Left lung (tissue), 10 donors: ENCODE results near the gene ASXL3. TPM values are rescaled to one million over a fixed set of nuclear protein-coding genes. Genes with fewer than 3 reads are reported as not detected.
A peak's percentile ranks its signal among the peaks of the same experiment; 100 is the strongest.

ENCODE experiments used
- ATAC-seq: fragments of 200-7000 bp; cut with Tn5 transposase; one replicate; pipeline ENCODE4 v1.9.1; 2020; ENCODE audit warnings: moderate library complexity
- DNase-seq, 4 donors: peaks; one replicate each; pipeline ENCODE4 v3.0.0-alpha.2; 2013 to 2020
- H3K27ac ChIP-seq, 2 donors: fragments of 200-600 bp; sonication (generic) in 1 of 2; one replicate each; pipeline versions ENCODE4 v1.5.0 to v1.8.0; 2020 to 2021
- H3K27me3 ChIP-seq, 2 donors: fragments of 200-600 bp; sonication (generic) in 1 of 2; one replicate each; pipeline versions ENCODE4 v1.5.0 to v1.8.0; 2020 to 2021
- H3K36me3 ChIP-seq, 2 donors: fragments of 200-600 bp; sonication (generic) in 1 of 2; one replicate each; pipeline versions ENCODE4 v1.5.0 to v1.8.0; 2020 to 2021
- H3K4me1 ChIP-seq, 2 donors: fragments of 200-600 bp; one replicate each; pipeline ENCODE4 v1.8.0; 2021
- H3K4me3 ChIP-seq, 2 donors: fragments of 200-600 bp; sonication (generic) in 1 of 2; one replicate each; pipeline versions ENCODE4 v1.5.0 to v1.8.0; 2020 to 2021; ENCODE audit warnings: mild to moderate bottlenecking in 1 of 2
- H3K9me3 ChIP-seq, 2 donors: fragments of 200-600 bp; sonication (generic) in 1 of 2; one replicate each; pipeline versions ENCODE4 v1.5.0 to v1.8.0; 2020 to 2021
- intact Hi-C, 2 donors: fragments of 100-400 bp; cut with DNase I; formaldehyde crosslinking; loops; one replicate each; pipeline versions ENCODE4 v1.11.2 to v1.14.2; 2022
- polyA plus RNA-seq, 6 donors: library from polyadenylated mRNA; unstranded; fragments of 120-200 nt; gene quantifications; one replicate each; pipeline ENCODE4 v1.2.1, GENCODE V29; 2013; ENCODE audit not compliant: insufficient read length in 6 of 6
- total RNA-seq, 2 donors: library from RNA; stranded (reverse); fragmentation: NEBNext Ultra II Directional; extraction: Animal tissue kit (Norgen Biotek cat#: 25700); gene quantifications; one replicate each; pipeline ENCODE4 v1.2.1, GENCODE V29; 2021
- TF ChIP-seq, protein P1 (sequence below), 2 donors: fragments of 200-600 bp; sonication (generic) in 1 of 2; IDR thresholded peaks; one replicate each; pipeline versions ENCODE4 v1.5.0 to v1.8.0; 2021; ENCODE audit warnings: antibody characterized with exemption in 2 of 2
- donor health status: DM: no; HTN: yes; CAD: no.
- donor health status: DM: no; HTN: no; CAD: no.

Gene ASXL3
- total and polyA plus RNA-seq, 8 donors = 1.5 to 12.9 (median 11.1) TPM

DNA sequence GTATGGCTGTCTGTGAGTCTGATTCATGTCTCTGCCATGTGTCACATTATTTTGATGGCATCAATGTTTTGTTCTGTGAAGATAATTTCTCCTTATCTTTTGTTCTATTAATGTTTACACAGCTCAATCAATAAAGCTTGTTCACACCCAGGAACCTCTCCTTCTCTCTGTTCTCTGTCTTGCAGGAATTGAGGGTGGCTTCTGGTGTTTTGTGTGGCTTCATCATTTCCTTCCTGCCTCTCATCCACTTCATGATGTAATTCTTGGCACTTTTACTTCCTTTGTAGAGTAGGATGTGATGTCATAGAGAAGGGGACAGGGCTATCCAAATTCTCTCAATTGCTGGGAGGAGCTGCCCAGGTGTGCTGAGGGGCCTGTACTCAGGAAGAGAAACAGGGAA lies 27.2 kb downstream of the ASXL3 start:
- intact Hi-C loops = no loop called here
- ATAC-seq (no peak), DNase-seq (peak in 1 of 4 donors; percentile 5)
- H3K27ac ChIP-seq = no peak overlapping the region
- TF ChIP-seq, protein P1, sequence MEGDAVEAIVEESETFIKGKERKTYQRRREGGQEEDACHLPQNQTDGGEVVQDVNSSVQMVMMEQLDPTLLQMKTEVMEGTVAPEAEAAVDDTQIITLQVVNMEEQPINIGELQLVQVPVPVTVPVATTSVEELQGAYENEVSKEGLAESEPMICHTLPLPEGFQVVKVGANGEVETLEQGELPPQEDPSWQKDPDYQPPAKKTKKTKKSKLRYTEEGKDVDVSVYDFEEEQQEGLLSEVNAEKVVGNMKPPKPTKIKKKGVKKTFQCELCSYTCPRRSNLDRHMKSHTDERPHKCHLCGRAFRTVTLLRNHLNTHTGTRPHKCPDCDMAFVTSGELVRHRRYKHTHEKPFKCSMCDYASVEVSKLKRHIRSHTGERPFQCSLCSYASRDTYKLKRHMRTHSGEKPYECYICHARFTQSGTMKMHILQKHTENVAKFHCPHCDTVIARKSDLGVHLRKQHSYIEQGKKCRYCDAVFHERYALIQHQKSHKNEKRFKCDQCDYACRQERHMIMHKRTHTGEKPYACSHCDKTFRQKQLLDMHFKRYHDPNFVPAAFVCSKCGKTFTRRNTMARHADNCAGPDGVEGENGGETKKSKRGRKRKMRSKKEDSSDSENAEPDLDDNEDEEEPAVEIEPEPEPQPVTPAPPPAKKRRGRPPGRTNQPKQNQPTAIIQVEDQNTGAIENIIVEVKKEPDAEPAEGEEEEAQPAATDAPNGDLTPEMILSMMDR (IDR thresholded peaks at IDR 0.05) = no peak
- no peak overlapping the region for H3K4me3 ChIP-seq
- no peaks in the 10 kb centered on the region for H3K27me3 ChIP-seq
- H3K4me1 ChIP-seq = no peaks in the 10 kb centered on the region
- no peaks in the 10 kb centered on the region for H3K36me3 ChIP-seq
- no peaks in the 10 kb centered on the region for H3K9me3 ChIP-seq

DNA sequence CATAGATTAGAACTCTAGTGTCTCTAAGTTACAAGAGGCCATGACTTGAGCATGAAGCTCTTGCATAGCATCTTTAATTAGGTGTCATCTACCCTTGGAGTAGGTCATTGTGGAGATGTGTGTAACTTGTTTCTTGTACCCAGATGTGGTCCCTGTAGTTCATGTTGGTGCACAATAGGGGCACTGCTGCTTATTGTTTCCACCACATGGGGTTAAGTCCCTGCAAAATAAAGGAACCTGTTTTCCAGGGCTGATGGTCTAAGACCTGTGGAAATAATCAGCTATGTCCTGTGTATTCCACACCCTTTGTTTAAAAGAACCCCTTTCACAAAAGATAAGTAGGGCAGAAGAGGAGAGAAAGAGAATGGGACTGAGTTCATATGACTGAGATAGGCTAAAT lies 28.6 kb downstream of the ASXL3 start:
- ATAC-seq = no peak

DNA sequence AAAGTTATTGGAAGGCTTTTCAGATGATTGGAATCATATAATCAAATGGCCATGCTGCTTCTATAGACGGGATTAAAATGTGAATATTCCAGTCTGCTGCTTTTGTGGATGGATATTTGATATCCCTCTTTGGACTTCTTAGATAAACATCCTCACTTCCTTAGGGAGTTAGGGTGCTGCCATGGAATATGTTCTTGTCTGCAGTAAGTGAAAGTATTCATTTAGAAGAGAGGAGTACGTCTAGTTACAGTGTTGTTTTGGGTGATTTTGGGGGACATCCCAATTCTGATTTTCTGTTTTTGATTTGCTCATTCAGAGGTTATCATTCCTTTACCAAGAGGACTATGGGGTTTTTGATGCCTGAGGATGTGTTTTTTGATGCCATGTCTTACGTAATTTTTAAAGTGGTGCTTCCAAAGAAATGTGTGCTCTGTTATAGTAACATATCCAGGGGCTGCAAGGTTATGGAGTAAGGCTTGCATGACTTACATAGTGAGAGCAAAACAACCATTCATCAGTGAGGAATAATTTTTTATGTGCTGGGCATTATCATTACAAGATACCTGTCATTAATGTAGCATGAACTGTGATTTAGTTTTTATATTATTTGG lies 33.6 kb downstream of the ASXL3 start:
- Histone ChIP-seq H3K27ac (no peak overlapping the region), H3K36me3 (no peaks in the 10 kb centered on the region), H3K4me1 (no peaks in the 10 kb centered on the region), H3K4me3 (no peak overlapping the region), H3K9me3 (no peaks in the 10 kb centered on the region), H3K27me3 (no peaks in the 10 kb centered on the region)
- TF ChIP-seq, protein P1 (IDR thresholded peaks at IDR 0.05) = no peak
- ATAC-seq = no peak
- DNase-seq = no peak
- intact Hi-C loops = no loop called here

More for the DNA sequence above, 28.6 kb downstream of the ASXL3 start:
- Histone ChIP-seq H3K9me3 (no peaks in the 10 kb centered on the region), H3K36me3 (no peaks in the 10 kb centered on the region), H3K27ac (no peak overlapping the region), H3K4me3 (no peak overlapping the region), H3K27me3 (no peaks in the 10 kb centered on the region), H3K4me1 (no peaks in the 10 kb centered on the region)
- TF ChIP-seq, protein P1 (IDR thresholded peaks at IDR 0.05) = no peak
- intact Hi-C loops = no loop called here
- no peak for DNase-seq

DNA sequence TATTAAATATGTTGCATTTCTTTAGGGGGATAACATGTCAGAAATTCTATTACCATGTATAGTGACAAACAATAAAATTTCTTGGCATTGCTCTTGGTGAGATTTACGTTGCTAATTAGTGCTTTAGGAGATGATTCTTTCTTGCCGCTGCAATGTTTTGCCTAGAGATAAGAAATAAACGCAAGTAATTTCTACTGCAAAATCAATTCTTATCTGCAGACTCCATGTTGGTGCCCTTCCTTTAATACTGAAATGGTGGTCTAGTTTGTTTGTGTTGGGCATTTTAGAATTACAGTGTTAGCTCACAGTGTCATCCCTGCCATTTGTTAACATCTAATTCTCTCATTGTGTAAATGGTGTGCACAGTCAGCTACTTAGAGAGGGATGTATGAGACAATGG lies 34.6 kb downstream of the ASXL3 start:
- no peak for DNase-seq
- Histone ChIP-seq H3K27ac (no peak overlapping the region), H3K27me3 (no peaks in the 10 kb centered on the region), H3K4me1 (no peaks in the 10 kb centered on the region), H3K36me3 (no peaks in the 10 kb centered on the region), H3K9me3 (no peaks in the 10 kb centered on the region), H3K4me3 (no peak overlapping the region)
- no peak for ATAC-seq
- intact Hi-C loops = no loop called here
- TF ChIP-seq, protein P1 (IDR thresholded peaks at IDR 0.05) = no peak

DNA sequence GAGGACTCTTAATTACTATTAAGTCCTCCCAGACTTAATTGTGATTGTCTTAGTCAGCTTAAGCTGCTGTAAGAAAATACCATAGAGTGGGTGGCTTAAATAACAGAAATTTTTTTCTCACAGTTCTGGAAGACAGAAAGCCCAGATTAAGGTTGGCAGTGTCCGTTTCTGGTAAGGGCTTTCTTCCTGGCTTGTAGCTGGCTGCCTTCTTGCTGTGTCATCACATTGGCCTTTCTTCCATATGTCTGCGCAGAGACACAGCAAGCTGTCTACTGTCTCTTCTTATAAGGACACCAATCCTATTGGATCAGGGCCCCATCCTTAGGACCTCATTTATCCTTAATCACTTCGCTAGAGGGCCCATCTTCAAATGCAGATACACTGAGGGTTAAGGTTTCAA lies 38.5 kb downstream of the ASXL3 start:
- H3K27ac ChIP-seq = no peak overlapping the region
- TF ChIP-seq, protein P1 (IDR thresholded peaks at IDR 0.05) = no peak
- intact Hi-C loops = no loop called here
- H3K27me3 ChIP-seq = no peaks in the 10 kb centered on the region
- no peaks in the 10 kb centered on the region for H3K4me1 ChIP-seq
- no peaks in the 10 kb centered on the region for H3K9me3 ChIP-seq
- DNase-seq = no peak
- no peak overlapping the region for H3K4me3 ChIP-seq
- ATAC-seq = no peak
- H3K36me3 ChIP-seq = no peaks in the 10 kb centered on the region
